ENCODE measurements around the gene DLGAP1. TPM values are rescaled to one million over a fixed set of nuclear protein-coding genes. Genes with fewer than 3 reads are reported as not detected.

The DLGAP1 gene
- total and polyA plus RNA-seq, 2 of the 4 experiments (the other 2 are of a cell fraction), result under 0.01 to 0.09 TPM

DNA sequence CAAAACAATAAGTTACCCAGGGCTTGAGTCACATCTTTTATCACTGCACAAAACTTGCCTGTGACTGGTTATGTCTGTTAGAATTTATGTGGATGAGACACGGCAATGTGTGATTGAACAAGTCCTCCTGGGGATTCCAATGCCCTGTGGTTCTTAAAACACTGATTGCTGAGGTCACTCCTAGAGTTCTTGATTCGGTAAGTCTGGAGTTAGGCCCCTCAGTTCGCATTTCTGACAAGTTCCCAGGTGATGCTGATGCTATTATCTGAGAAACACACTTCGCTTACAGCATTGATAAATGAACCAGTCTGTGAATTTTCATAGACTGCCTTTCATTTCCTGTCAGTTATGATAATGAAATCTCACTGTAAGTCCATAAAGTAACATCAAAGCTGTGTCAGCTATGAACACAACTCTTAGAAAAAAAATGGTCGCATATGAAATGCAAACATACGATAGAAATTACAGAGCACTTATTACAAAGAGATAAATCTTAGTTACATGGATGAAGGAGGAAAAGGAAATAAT, 214.0 kb downstream of the DLGAP1 start:
- Histone ChIP-seq H3K27ac (ENCODE audit: insufficient read depth, low read length) (no peak overlapping the region), H3K4me3 (ENCODE audit: insufficient read depth, low read depth, low read length) (no peak overlapping the region), H3K4me1 (ENCODE audit: control insufficient read depth, insufficient read depth, low read length) (no peaks in the 10 kb centered on the region), H4K8ac (ENCODE audit: low read depth in 2 of 2, low read length in 2 of 2) (no peak overlapping the region), H2AK5ac (ENCODE audit: low read depth, low read length) (no peak overlapping the region), H3K9me1 (ENCODE audit: insufficient read depth, low read length) (no peaks in the 10 kb centered on the region), H3K14ac (replicated peaks; ENCODE audit: low read depth, low read length) (no peak overlapping the region), H2BK20ac (ENCODE audit: low read depth, low read length) (no peak overlapping the region), H3K23ac (ENCODE audit: low read depth, low read length) (no peak overlapping the region), H3K36me3 (ENCODE audit: control insufficient read depth, insufficient read depth, low read length) (no peaks in the 10 kb centered on the region), H3K79me1 (ENCODE audit: low read depth in 1 of 2, low read length in 2 of 2) (no peaks in the 10 kb centered on the region), H3K9me3 (ENCODE audit: control insufficient read depth, insufficient read depth, low read length) (peaks cover 5% of the 10 kb centered on the region; the same call in 1 of the 2 replicates), H2BK120ac (ENCODE audit: low read depth, low read length) (no peak overlapping the region), H3K4me2 (ENCODE audit: low read depth, low read length) (no peak overlapping the region), H3K9ac (ENCODE audit: low read depth, low read length) (no peak overlapping the region), H3K56ac (ENCODE audit: extremely low read depth, insufficient read depth, low read length) (no peak overlapping the region), H3K4ac (ENCODE audit: low read depth, low read length) (no peak overlapping the region), H2BK15ac (ENCODE audit: low read depth, low read length) (no peak overlapping the region), H3K18ac (ENCODE audit: low read depth, low read length) (no peak overlapping the region), H2BK5ac (ENCODE audit: low read depth, low read length, poor library complexity, severe bottlenecking) (no peak overlapping the region), H2AK9ac (replicated peaks; ENCODE audit: low read depth, low read length, poor library complexity) (no peak overlapping the region), H4K91ac (ENCODE audit: insufficient read depth, low read depth, low read length) (no peak overlapping the region), H4K5ac (ENCODE audit: low read depth, low read length) (no peak overlapping the region), H3K27me3 (ENCODE audit: control insufficient read depth, insufficient read depth, low read length) (no peaks in the 10 kb centered on the region), H2AFZ (replicated peaks; ENCODE audit: low read length, poor library complexity) (no peak overlapping the region), H4K20me1 (ENCODE audit: insufficient read depth, low read length) (no peaks in the 10 kb centered on the region)
- CTCF ChIA-PET, result no interaction called here
- TF ChIP-seq CEBPB (IDR thresholded peaks at IDR 0.05; ENCODE audit: low read depth, low read length), result no peak
- TF ChIP-seq MXI1 (IDR thresholded peaks at IDR 0.05; ENCODE audit: borderline replicate concordance, low read depth, low read length), result no peak
- TF ChIP-seq, protein P1, sequence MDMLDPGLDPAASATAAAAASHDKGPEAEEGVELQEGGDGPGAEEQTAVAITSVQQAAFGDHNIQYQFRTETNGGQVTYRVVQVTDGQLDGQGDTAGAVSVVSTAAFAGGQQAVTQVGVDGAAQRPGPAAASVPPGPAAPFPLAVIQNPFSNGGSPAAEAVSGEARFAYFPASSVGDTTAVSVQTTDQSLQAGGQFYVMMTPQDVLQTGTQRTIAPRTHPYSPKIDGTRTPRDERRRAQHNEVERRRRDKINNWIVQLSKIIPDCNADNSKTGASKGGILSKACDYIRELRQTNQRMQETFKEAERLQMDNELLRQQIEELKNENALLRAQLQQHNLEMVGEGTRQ (IDR thresholded peaks at IDR 0.05; ENCODE audit: low read depth, low read length), result no peak
- TF ChIP-seq RCOR1 (IDR thresholded peaks at IDR 0.05; ENCODE audit: insufficient replicate concordance, low read length), result no peak
- TF ChIP-seq, protein P2, sequence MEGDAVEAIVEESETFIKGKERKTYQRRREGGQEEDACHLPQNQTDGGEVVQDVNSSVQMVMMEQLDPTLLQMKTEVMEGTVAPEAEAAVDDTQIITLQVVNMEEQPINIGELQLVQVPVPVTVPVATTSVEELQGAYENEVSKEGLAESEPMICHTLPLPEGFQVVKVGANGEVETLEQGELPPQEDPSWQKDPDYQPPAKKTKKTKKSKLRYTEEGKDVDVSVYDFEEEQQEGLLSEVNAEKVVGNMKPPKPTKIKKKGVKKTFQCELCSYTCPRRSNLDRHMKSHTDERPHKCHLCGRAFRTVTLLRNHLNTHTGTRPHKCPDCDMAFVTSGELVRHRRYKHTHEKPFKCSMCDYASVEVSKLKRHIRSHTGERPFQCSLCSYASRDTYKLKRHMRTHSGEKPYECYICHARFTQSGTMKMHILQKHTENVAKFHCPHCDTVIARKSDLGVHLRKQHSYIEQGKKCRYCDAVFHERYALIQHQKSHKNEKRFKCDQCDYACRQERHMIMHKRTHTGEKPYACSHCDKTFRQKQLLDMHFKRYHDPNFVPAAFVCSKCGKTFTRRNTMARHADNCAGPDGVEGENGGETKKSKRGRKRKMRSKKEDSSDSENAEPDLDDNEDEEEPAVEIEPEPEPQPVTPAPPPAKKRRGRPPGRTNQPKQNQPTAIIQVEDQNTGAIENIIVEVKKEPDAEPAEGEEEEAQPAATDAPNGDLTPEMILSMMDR (conservative IDR thresholded peaks at IDR 0.05; ENCODE audit: low read depth, low read length), result no peak
- TF ChIP-seq POLR2A (IDR thresholded peaks at IDR 0.05; ENCODE audit: low read depth, low read length), result no peak
- no peak for TF ChIP-seq MAZ (IDR thresholded peaks at IDR 0.05; ENCODE audit: borderline replicate concordance, low read depth, low read length)
- no peak for TF ChIP-seq RAD21 (IDR thresholded peaks at IDR 0.05; ENCODE audit: low read length)
- no peak for TF ChIP-seq FOS (IDR thresholded peaks at IDR 0.05; ENCODE audit: low read depth, low read length)
- TF ChIP-seq ELK1 (IDR thresholded peaks at IDR 0.05; ENCODE audit: borderline replicate concordance, low read depth, low read length), result no peak
- no peak for TF ChIP-seq MAFK (IDR thresholded peaks at IDR 0.05; ENCODE audit: low read depth, low read length)
- in situ Hi-C loops (cut with MboI; ENCODE audit: low sequenced_read_pairs) (no loop called here), intact Hi-C loops (cut with micrococcal nuclease) (no loop called here), dilution Hi-C loops (cut with HindIII; ENCODE audit: low sequenced_read_pairs, unreplicated experiment) (no loop called here)
- BruUV-seq (replicated peaks), result no TSS peak
- POLR2A ChIA-PET (ENCODE audit: unreplicated experiment), result no interaction called here
- no peak for ATAC-seq (ENCODE audit: low read depth)
- WGBS, 2 experiments (ENCODE audit: extremely low coverage in 2 of 2, insufficient read length in 1 of 2), result 0% methylated on average over 1 of the region's 6 CpGs; no CpG with 5 or more reads in 1 of the 2 experiments
- no peak for DNase-seq
